Heart left ventricle (tissue), 16 donors: ENCODE data around the gene MYO10. TPM values are rescaled to one million over a fixed set of nuclear protein-coding genes. Genes with fewer than 3 reads are reported as not detected.

Experiments used
- ATAC-seq, 4 donors: fragments of 200-7000 bp; cut with Tn5 transposase; one replicate each; pipeline ENCODE4 v1.9.1; 2020 to 2022; ENCODE audit warnings: moderate library complexity in 4 of 4, mild to moderate bottlenecking in 3 of 4, moderate number of reproducible peaks in 1 of 4
- DNase-seq, 5 donors: peaks; one replicate each; pipeline ENCODE4 v3.0.0-alpha.2; 2020
- H3K27ac ChIP-seq, 12 donors: fragments of 200-600 bp; sonication (generic) in 4 of 12; one replicate each; pipeline versions ENCODE4 v1.5.0 to v1.8.0; 2016 to 2022; ENCODE audit warnings: mild to moderate bottlenecking in 2 of 12
- H3K27me3 ChIP-seq, 9 donors: fragments of 200-600 bp; sonication (generic) in 2 of 9; one replicate each; pipeline versions ENCODE4 v1.5.1 to v1.8.0; 2016 to 2022; ENCODE audit warnings: mild to moderate bottlenecking in 3 of 9
- H3K36me3 ChIP-seq, 9 donors: fragments of 200-600 bp; sonication (generic) in 2 of 9; one replicate each; pipeline versions ENCODE4 v1.5.0 to v1.8.0; 2018 to 2022; ENCODE audit warnings: mild to moderate bottlenecking in 2 of 9
- H3K4me1 ChIP-seq, 12 donors: fragments of 200-600 bp; sonication (generic) in 4 of 12; one replicate each; pipeline versions ENCODE4 v1.5.0 to v1.8.0; 2016 to 2022; ENCODE audit warnings: mild to moderate bottlenecking in 3 of 12
- H3K4me3 ChIP-seq, 12 donors: fragments of 200-600 bp; sonication (generic) in 4 of 12; one replicate each; pipeline versions ENCODE4 v1.5.0 to v1.8.0; 2017 to 2022; ENCODE audit warnings: mild to moderate bottlenecking in 9 of 12, moderate library complexity in 4 of 12
- H3K9me3 ChIP-seq, 12 donors: fragments of 200-600 bp; sonication (generic) in 4 of 12; one replicate each; pipeline versions ENCODE4 v1.5.0 to v1.8.0; 2016 to 2022; ENCODE audit warnings: mild to moderate bottlenecking in 1 of 12
- CTCF ChIP-seq, 12 donors: fragments of 200-600 bp; sonication (generic) in 4 of 12; IDR thresholded peaks; one replicate each; pipeline versions ENCODE4 v1.5.0 to v1.8.0; 2018 to 2022; ENCODE audit warnings: antibody characterized with exemption in 12 of 12, mild to moderate bottlenecking in 5 of 12
- POLR2A ChIP-seq, 2 donors: fragments of 450-650 bp; IDR thresholded peaks; one replicate each; pipeline ENCODE4 v1.6.1; 2017; ENCODE audit warnings: antibody characterized with exemption in 2 of 2, mild to moderate bottlenecking in 2 of 2, moderate library complexity in 2 of 2
- WGBS, 4 donors: extraction: QIAGEN DNeasy Blood & Tissue Kit in 2 of 4; methylation state at CpG; one replicate each; pipeline versions ENCODE4 v1.1.5 to v1.1.7; 2013 to 2018; 5-methylcytosine and 5-hydroxymethylcytosine counted together
- intact Hi-C, 10 donors: fragments of 100-400 bp; cut with DNase I; formaldehyde crosslinking; loops; one replicate each; pipeline versions ENCODE4 v1.11.1 to v1.14.2; 2022
- polyA plus RNA-seq, 2 donors: library from polyadenylated mRNA; stranded (reverse); fragments of 200-250 nt; gene quantifications; one replicate each; pipeline ENCODE4 v1.2.3, GENCODE V29; 2013
- total RNA-seq, 9 donors: library from RNA; depleted of rRNA in 2 of 9; stranded (reverse); fragments of >200 nt in 2 of 9; fragmentation: NEBNext Ultra II Directional in 3 of 9; extraction: Animal tissue kit (Norgen Biotek cat#: 25700) in 3 of 9; gene quantifications; one replicate each; pipeline versions ENCODE4 v1.1.0 to v1.2.4, GENCODE V29; 2016 to 2023
- donor health status: ischemic (EF 13 %, LVEDD 7.1; RV severe dilation, severe dysfunction).
- donor health status: healthy with polysubstance abuse.
- donor health status: DM: no; HTN: yes; CAD: no.
- donor health status: DM: no; HTN: no; CAD: no.
- donor health status: ischemic (EF 25% LVEDD 6.9; RV normal size, moderate dysfunction).
- donor health status: ischemic (EF 25% LVEDD 5.7; RV mildly dilated, moderate dysfunction).
- donor health status: healthy.
- donor health status: DM: yes; HTN: yes; CAD: no.
- donor health status: ischemic (EF 35%, LVEDD 5.7; RV mildly dilated, moderate dysfunction).
- donor health status: nonischemic (EF 11% LVEDD 7.7; RV severe dilation, severe dysfunction).
- donor health status: DM: yes; HTN: yes; CAD: no.
- donor health status: PGD.
- donor health status: ischemic (EF 29% LVEDD 5.4; RV normal size, mild dysfunction).
- donor health status: nonischemic (EF 23%, LVEDD 6.1; RV moderate dilation, normal function).

MYO10 gene
- total and polyA plus RNA-seq, 11 donors: 2.0 to 17.3 (median 3.8) TPM

GRCh38 chr5:16883806-16884205 is 52.3 kb downstream of the MYO10 start:
- ATAC-seq: no peak
- 77 to 94% (median 81%) methylated on average over 6 of the region's 6 CpGs for WGBS, 4 donors

GRCh38 chr5:16883176-16883575 is 52.9 kb downstream of the MYO10 start:
- H3K27ac ChIP-seq: no peak overlapping the region
- H3K9me3 ChIP-seq: no peaks in the 10 kb centered on the region
- intact Hi-C loops: no loop called here
- TF ChIP-seq POLR2A (IDR thresholded peaks at IDR 0.05) (no peak), CTCF (IDR thresholded peaks at IDR 0.05) (no peak)
- DNase-seq: no peak
- H3K4me1 ChIP-seq: peaks cover 0 to 16% (median 4%) of the 10 kb centered on the region in 12 donors
- 96 to 97% (median 97%) methylated on average over 6 of the region's 6 CpGs for WGBS, 4 donors
- H3K27me3 ChIP-seq: no peaks in the 10 kb centered on the region
- H3K4me3 ChIP-seq: no peak overlapping the region
- H3K36me3 ChIP-seq: no peaks in the 10 kb centered on the region
- ATAC-seq: no peak

More at GRCh38 chr5:16883806-16884205, 52.3 kb downstream of the MYO10 start:
- Histone ChIP-seq H3K27me3 (no peaks in the 10 kb centered on the region), H3K36me3 (no peaks in the 10 kb centered on the region), H3K27ac (no peak overlapping the region), H3K9me3 (no peaks in the 10 kb centered on the region), H3K4me3 (no peak overlapping the region), H3K4me1 (peaks cover 0 to 19% (median 4%) of the 10 kb centered on the region in 12 donors)
- TF ChIP-seq POLR2A (IDR thresholded peaks at IDR 0.05) (no peak), CTCF (IDR thresholded peaks at IDR 0.05) (no peak)
- no peak for DNase-seq
- intact Hi-C loops: no loop called here

- intact Hi-C loops: no loop called here
- ATAC-seq (no peak), DNase-seq (no peak)
- no peak for TF ChIP-seq POLR2A (IDR thresholded peaks at IDR 0.05)
- no peak for TF ChIP-seq CTCF (IDR thresholded peaks at IDR 0.05)
- peaks cover 0 to 9% (median 2%) of the 10 kb centered on the region in 12 donors for H3K4me1 ChIP-seq
- H3K4me3 ChIP-seq: no peak overlapping the region
- no peaks in the 10 kb centered on the region for H3K36me3 ChIP-seq
- 77 to 90% (median 84%) methylated on average over 3 of the region's 3 CpGs for WGBS, 4 donors
- no peak overlapping the region for H3K27ac ChIP-seq
- no peaks in the 10 kb centered on the region for H3K9me3 ChIP-seq
- no peaks in the 10 kb centered on the region for H3K27me3 ChIP-seq
These were observed 54.8 kb downstream of the MYO10 start for GRCh38 chr5:16881251-16881650.

GRCh38 chr5:16880547-16880946 is 55.5 kb downstream of the MYO10 start:
- H3K9me3 ChIP-seq: no peaks in the 10 kb centered on the region
- intact Hi-C loops: no loop called here
- peaks cover 0 to 5% (median 0%) of the 10 kb centered on the region in 12 donors for H3K4me1 ChIP-seq
- DNase-seq (no peak), ATAC-seq (no peak)
- no peak for TF ChIP-seq CTCF (IDR thresholded peaks at IDR 0.05)
- no peak for TF ChIP-seq POLR2A (IDR thresholded peaks at IDR 0.05)
- no peak overlapping the region for H3K27ac ChIP-seq
- WGBS, 4 donors: 73 to 85% (median 75%) methylated on average over 3 of the region's 3 CpGs
- no peaks in the 10 kb centered on the region for H3K27me3 ChIP-seq
- no peaks in the 10 kb centered on the region for H3K36me3 ChIP-seq
- no peak overlapping the region for H3K4me3 ChIP-seq
